Fibroblast of lung (primary cell): ENCODE results near the gene LDLRAD3.

Experiments
- CTCF ChIP-seq, 2 donors: IDR thresholded peaks in 1 of 2; conservative IDR thresholded peaks in 1 of 2; 1 replicate in 1 of 2; 2 replicates in 1 of 2; pipeline ENCODE4 v1.5.1; 2011 to 2012; ENCODE audit warnings: low read length in 2 of 2, control low read depth in 1 of 2, inconsistent platforms in 1 of 2, low read depth in 1 of 2, mild to moderate bottlenecking in 1 of 2
- EZH2 ChIP-seq: IDR thresholded peaks from 2 replicates; pipeline ENCODE4 v1.5.1; 2012; ENCODE audit warnings: low read length, control low read depth, mild to moderate bottlenecking; ENCODE audit errors: missing control alignments

DNA sequence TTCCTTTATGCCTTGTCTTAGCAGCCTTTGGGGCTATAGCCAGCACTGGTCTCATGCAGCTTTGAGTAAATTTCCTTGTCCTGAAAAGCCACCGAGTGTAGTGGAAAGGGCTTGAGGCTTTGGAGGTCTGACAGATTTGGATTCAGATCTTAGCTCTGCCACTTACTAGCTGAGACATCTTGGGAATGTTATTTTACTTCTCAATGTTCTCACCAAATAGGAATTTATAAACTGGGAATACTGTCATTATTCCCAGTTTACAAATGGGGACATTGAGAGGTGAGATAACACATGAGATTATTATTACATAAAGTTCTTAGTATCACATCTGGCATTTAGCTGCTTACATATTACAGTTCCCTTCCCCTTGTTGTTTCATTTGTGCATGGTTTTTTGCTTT, 249.9 kb downstream of the LDLRAD3 start:
- TF ChIP-seq CTCF (conservative IDR thresholded peaks at IDR 0.05 in 1 of 2, IDR thresholded peaks at IDR 0.05 in 1 of 2; ENCODE audit: low read depth in 1 of 2, low read length in 2 of 2) (no peak), EZH2 (no peak)
